ENCODE results near the gene MUC5AC. TPM values are rescaled to one million over a fixed set of nuclear protein-coding genes. Genes with fewer than 3 reads are reported as not detected.
"Not testable (repeated sequence)": the region's sequence is repeated elsewhere in the genome, so short reads cannot be mapped to it uniquely, and the experiment has no call there.

The MUC5AC gene
- polyA plus RNA-seq, 3 donors, result 0.01 TPM; not detected in 1

GRCh38 chr11:1140642-1141490, 16.9 kb upstream of the MUC5AC start:
- no peak for DNase-seq (ENCODE audit: low read depth in 3 of 3, low spot score in 2 of 3)

GRCh38 chr11:1146365-1146764, 11.4 kb upstream of the MUC5AC start:
- DNase-seq (ENCODE audit: low read depth in 3 of 3, low spot score in 2 of 3), result no peak

- DNase-seq (ENCODE audit: low read depth in 3 of 3, low spot score in 2 of 3), result no peak
Observed at GRCh38 chr11:1147792-1148191, 10.0 kb upstream of the MUC5AC start.

- DNase-seq (ENCODE audit: low read depth in 3 of 3, low spot score in 2 of 3), result no peak
Observed at GRCh38 chr11:1148752-1149180, 9.0 kb upstream of the MUC5AC start.

- no peak for DNase-seq (ENCODE audit: low read depth in 3 of 3, low spot score in 2 of 3)
Observed at GRCh38 chr11:1149545-1149944, 8.2 kb upstream of the MUC5AC start.

GRCh38 chr11:1150116-1150515, 7.6 kb upstream of the MUC5AC start:
- DNase-seq (ENCODE audit: low read depth in 3 of 3, low spot score in 2 of 3), result no peak

- no peak for DNase-seq (ENCODE audit: low read depth in 3 of 3, low spot score in 2 of 3)
Observed at GRCh38 chr11:1150769-1151365, 6.9 kb upstream of the MUC5AC start.

GRCh38 chr11:1151366-1152315, 6.1 kb upstream of the MUC5AC start:
- DNase-seq (ENCODE audit: low read depth in 3 of 3, low spot score in 2 of 3), result no peak

- DNase-seq (ENCODE audit: low read depth in 3 of 3, low spot score in 2 of 3), result no peak
Observed at GRCh38 chr11:1152316-1153104, 5.2 kb upstream of the MUC5AC start.

GRCh38 chr11:1153105-1153950, 4.4 kb upstream of the MUC5AC start:
- no peak for DNase-seq (ENCODE audit: low read depth in 3 of 3, low spot score in 2 of 3)

GRCh38 chr11:1153951-1154493, 3.7 kb upstream of the MUC5AC start:
- no peak for DNase-seq (ENCODE audit: low read depth in 3 of 3, low spot score in 2 of 3)

- not testable (repeated sequence) for DNase-seq (ENCODE audit: low read depth in 3 of 3, low spot score in 2 of 3)
Observed at GRCh38 chr11:1154656-1155055, 3.1 kb upstream of the MUC5AC start.

GRCh38 chr11:1155274-1155693, 2.5 kb upstream of the MUC5AC start:
- DNase-seq (ENCODE audit: low read depth in 3 of 3, low spot score in 2 of 3), result no peak

- DNase-seq (ENCODE audit: low read depth in 3 of 3, low spot score in 2 of 3), result no peak
Observed at GRCh38 chr11:1156506-1157340, 1.0 kb upstream of the MUC5AC start.

GRCh38 chr11:1157341-1157644, 460 bp upstream of the MUC5AC start:
- no peak for DNase-seq (ENCODE audit: low read depth in 3 of 3, low spot score in 2 of 3)

GRCh38 chr11:1158681-1159487, 1.1 kb downstream of the MUC5AC start:
- no peak for DNase-seq (ENCODE audit: low read depth in 3 of 3, low spot score in 2 of 3)

GRCh38 chr11:1159488-1160220, 1.9 kb downstream of the MUC5AC start:
- DNase-seq (ENCODE audit: low read depth in 3 of 3, low spot score in 2 of 3), result not testable (repeated sequence)
